ENCODE results near the gene DDX10. TPM values are rescaled to one million over a fixed set of nuclear protein-coding genes. Genes with fewer than 3 reads are reported as not detected.

The DDX10 gene
- total RNA-seq, 1 donor = 20.3 TPM

DNA sequence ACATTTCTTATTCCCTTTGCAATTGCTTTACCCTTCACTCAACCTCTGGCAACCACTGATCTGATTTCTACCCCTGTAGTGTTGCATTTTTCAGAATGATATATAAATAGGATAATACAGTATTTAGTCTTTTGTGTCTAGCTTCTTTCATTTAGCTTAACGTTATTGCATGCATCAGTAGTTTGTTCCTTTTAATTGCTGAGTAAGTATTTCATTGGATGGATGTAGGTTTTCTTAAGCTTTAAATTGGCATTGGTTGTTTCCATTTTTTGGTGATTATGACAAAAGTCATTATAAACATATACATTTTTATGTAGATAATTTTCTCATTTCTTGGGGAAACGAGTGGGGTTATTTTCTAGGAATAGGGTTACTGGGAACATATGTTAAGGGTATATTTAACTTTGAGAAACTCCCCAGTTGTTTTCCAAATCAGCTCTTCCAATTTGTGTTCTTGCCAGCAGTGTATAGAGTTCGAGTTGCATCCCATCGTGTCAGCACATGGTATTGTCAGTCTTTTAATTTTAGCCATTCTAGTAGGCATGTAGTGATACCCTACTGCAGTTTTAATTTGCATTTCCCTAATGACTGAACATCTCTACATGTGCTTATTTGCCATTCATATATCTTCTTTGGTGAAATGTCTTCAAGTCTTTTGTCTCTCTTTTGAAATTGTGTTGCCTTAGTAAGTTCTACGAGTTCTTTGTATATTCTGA, 60.3 kb downstream of the DDX10 start:
- H3K4me3 ChIP-seq (ENCODE audit: low read depth, low read length) = no peak overlapping the region
- TF ChIP-seq, protein P1, sequence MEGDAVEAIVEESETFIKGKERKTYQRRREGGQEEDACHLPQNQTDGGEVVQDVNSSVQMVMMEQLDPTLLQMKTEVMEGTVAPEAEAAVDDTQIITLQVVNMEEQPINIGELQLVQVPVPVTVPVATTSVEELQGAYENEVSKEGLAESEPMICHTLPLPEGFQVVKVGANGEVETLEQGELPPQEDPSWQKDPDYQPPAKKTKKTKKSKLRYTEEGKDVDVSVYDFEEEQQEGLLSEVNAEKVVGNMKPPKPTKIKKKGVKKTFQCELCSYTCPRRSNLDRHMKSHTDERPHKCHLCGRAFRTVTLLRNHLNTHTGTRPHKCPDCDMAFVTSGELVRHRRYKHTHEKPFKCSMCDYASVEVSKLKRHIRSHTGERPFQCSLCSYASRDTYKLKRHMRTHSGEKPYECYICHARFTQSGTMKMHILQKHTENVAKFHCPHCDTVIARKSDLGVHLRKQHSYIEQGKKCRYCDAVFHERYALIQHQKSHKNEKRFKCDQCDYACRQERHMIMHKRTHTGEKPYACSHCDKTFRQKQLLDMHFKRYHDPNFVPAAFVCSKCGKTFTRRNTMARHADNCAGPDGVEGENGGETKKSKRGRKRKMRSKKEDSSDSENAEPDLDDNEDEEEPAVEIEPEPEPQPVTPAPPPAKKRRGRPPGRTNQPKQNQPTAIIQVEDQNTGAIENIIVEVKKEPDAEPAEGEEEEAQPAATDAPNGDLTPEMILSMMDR (IDR thresholded peaks at IDR 0.05; ENCODE audit: insufficient read depth, low read depth, low read length) = no peak
- DNase-seq (ENCODE audit: low read depth) = no peak

DNA sequence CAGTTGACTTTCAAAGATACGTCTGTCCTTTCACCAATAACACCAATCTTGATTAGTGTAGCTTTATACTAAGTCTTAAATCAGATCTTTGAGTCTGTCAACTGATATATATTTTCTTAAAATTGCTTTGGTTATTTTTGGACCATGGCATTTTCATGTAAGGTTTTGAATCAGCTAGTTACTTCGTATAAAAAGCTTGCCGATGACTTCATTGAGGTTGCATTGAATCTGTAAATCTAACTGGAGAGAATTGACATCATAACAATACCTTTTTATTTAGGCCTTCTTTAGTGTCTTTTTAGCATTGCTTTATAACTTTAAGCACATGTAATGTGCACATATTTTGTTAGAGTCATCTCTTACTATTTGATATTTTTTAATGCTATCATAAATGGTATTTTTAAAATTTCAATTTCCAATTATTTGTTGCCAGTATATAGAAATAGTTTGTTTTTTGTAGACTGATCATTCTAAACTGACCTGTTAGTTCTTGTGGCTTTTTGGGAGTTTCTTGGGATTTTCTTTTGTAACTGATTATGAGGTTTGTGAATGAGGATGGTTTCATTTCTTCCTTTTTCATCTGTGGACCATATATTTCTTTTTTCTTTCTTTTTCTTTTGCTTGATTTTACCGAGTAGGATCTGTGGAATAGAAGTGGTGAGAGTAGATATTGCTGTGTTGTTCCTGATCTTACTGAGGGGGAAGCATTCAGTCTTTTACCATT, 61.4 kb downstream of the DDX10 start:
- no peak for DNase-seq (ENCODE audit: low read depth)
- TF ChIP-seq, protein P1 (IDR thresholded peaks at IDR 0.05; ENCODE audit: insufficient read depth, low read depth, low read length) = no peak
- H3K4me3 ChIP-seq (ENCODE audit: low read depth, low read length) = no peak overlapping the region

DNA sequence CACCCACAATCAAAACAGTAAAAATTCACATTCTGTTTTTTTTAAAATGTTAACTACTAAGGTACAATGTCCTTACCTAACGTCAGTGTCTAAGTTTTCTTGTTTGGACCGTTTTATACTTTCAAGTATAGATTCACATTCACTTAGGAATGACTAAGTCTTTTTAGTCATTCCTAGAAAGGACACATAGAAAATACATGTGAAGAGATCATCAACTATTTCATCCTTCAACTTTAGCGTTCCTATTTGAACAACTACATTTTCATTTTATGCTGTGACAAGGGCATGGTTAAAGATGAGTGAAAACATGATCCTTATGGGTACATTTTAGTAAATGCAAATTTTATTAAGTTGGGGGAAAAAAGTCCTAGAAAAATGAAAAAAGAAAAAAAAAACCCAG, 62.8 kb downstream of the DDX10 start:
- H3K4me3 ChIP-seq (ENCODE audit: low read depth, low read length) = no peak overlapping the region
- TF ChIP-seq, protein P1 (IDR thresholded peaks at IDR 0.05; ENCODE audit: insufficient read depth, low read depth, low read length) = no peak
- no peak for DNase-seq (ENCODE audit: low read depth)

DNA sequence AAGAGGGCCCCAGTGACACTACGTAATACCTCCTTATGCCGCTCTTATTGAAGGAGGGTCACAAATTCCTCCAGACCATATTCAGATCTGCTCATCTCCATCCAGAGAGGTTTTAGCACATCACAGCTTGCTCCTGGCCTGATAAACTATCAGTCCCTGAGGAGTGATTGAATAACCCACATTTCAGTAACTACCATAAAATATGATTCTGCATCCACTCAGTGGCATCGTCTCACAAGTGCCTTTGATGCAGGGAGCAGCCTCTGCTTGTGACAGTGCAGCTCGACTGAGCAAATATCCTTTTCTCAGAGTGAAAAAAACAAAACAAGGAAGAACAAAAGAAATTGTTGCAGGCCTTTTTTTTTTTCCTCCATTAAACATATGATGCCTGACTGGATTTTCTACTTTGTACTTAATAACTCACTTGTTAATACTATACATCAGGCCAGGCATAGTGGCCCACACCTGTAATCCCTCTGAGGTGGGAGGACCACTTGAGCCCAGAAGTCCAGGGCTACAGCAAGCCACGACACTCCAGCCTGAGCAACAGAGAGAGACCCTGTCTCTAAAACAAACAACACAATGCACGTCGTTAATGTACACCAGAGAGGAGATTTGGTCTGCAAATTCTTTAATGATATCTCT, 64.5 kb downstream of the DDX10 start:
- no peak for DNase-seq (ENCODE audit: low read depth)
- TF ChIP-seq, protein P1 (IDR thresholded peaks at IDR 0.05; ENCODE audit: insufficient read depth, low read depth, low read length) = no peak
- H3K4me3 ChIP-seq (ENCODE audit: low read depth, low read length) = no peak overlapping the region

DNA sequence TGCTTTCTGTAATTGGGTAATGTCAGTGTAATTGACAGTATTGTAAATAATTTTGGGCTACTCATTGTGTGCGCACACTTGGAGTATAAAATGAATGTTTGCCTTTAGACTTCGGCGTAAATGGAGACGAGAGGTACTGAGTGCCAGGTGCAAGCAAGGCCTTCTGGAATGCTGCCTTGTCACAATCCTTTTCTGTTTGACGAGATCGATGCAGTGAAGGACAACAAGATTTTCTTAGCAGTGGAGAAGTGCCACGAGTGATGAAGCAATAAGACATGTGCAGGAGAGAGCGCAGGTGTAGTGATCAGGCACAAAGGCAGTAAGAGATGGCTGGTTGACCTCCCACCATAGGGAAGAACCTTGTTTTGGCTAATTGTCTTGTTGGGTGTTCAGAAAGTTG, 67.5 kb downstream of the DDX10 start:
- no peak overlapping the region for H3K4me3 ChIP-seq (ENCODE audit: low read depth, low read length)
- DNase-seq (ENCODE audit: low read depth) = no peak
- TF ChIP-seq, protein P1 (IDR thresholded peaks at IDR 0.05; ENCODE audit: insufficient read depth, low read depth, low read length) = no peak

DNA sequence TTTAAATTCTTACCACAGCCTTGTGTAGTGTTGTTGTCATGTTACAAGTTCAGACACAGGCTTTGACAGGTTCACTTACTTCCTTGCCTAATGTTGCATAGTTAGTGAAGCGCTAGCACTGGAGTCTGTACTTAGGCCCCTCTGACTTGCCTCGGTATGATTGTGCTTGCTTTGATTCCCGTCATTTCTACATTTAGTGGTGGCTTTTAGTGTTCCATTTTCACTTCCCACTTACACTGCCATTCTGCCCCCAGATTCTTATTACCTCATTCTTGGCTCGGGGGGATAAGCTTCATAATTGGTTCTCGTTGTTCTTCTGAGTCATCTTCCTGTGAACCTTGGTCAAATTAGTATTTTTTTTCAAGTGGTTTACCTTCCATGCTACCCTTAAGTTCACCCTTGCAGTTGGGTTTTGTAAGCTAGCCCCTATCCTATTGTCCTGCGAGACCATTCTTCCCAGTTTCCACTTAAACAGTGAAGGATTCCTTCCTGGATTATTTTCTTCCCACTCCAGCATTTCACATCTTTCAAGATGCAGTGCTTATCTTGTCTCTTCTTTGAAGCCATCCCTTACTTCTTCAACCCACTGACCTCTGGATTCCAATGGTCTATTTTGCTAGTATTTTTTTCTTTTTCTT, 68.7 kb downstream of the DDX10 start:
- DNase-seq (ENCODE audit: low read depth) = peak; percentile 34
- H3K4me3 ChIP-seq (ENCODE audit: low read depth, low read length) = no peak overlapping the region

More for the DNA sequence above, 68.7 kb downstream of the DDX10 start:
- TF ChIP-seq, protein P1 (IDR thresholded peaks at IDR 0.05; ENCODE audit: insufficient read depth, low read depth, low read length) = no peak
